HEK293 (cell line): ENCODE results near the gene KCNC2.

Experiments used
- TRIM28 ChIP-seq: IDR thresholded peaks from 2 replicates; pipeline ENCODE4 v1.6.1; 2011; ENCODE audit warnings: low read length, control low read depth, borderline replicate concordance
- ZBTB21 ChIP-seq: fragments of 450-650 bp; formaldehyde crosslinking; IDR thresholded peaks from 2 replicates; pipeline ENCODE4 v1.5.1; 2017; ENCODE audit warnings: missing biosample characterization, missing genetic modification characterization
- ZBTB8A ChIP-seq: fragments of 450-650 bp; formaldehyde crosslinking; IDR thresholded peaks from 2 replicates; pipeline ENCODE4 v1.5.1; 2016; ENCODE audit warnings: missing biosample characterization, missing genetic modification characterization
- ZNF423 ChIP-seq: fragments of 450-650 bp; formaldehyde crosslinking; IDR thresholded peaks from 2 replicates; pipeline ENCODE4 v1.5.1; 2016; ENCODE audit warnings: missing biosample characterization, missing genetic modification characterization
- ZNF768 ChIP-seq: fragments of 450-650 bp; formaldehyde crosslinking; IDR thresholded peaks from 2 replicates; pipeline ENCODE4 v1.5.1; 2018; ENCODE audit warnings: missing biosample characterization, mild to moderate bottlenecking, missing genetic modification characterization
- TF ChIP-seq, protein P1 (sequence below): fragments of 450-650 bp; formaldehyde crosslinking; IDR thresholded peaks from 2 replicates; pipeline ENCODE4 v1.5.1; 2016; ENCODE audit warnings: missing biosample characterization, missing genetic modification characterization

DNA sequence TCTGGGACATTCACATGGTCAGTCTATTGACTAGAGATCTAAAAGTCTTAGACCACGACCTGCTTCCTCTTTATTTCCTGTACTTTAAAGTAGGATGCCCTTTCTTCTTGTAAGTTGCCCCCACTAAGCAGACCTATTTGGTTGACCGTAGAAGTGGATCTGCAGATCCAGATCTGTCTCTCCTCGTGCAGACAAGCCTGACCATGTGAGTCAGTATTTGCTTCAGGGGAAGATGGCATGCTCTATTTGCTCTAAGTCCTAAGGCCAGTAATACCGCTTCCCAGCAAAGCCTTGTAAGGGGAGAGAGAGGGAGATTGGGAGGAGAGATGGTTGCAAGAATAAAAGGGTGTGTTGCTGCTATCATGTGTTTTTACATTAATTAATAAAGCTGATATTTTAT is 46.8 kb downstream of the KCNC2 start:
- TF ChIP-seq ZNF768 (tag by site-specific recombination) (no peak), ZBTB21 (tag by site-specific recombination) (no peak), ZNF423 (tag by site-specific recombination) (no peak), ZBTB8A (no peak), TRIM28 (no peak)
- TF ChIP-seq, protein P1, sequence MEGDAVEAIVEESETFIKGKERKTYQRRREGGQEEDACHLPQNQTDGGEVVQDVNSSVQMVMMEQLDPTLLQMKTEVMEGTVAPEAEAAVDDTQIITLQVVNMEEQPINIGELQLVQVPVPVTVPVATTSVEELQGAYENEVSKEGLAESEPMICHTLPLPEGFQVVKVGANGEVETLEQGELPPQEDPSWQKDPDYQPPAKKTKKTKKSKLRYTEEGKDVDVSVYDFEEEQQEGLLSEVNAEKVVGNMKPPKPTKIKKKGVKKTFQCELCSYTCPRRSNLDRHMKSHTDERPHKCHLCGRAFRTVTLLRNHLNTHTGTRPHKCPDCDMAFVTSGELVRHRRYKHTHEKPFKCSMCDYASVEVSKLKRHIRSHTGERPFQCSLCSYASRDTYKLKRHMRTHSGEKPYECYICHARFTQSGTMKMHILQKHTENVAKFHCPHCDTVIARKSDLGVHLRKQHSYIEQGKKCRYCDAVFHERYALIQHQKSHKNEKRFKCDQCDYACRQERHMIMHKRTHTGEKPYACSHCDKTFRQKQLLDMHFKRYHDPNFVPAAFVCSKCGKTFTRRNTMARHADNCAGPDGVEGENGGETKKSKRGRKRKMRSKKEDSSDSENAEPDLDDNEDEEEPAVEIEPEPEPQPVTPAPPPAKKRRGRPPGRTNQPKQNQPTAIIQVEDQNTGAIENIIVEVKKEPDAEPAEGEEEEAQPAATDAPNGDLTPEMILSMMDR (tag by site-specific recombination) = no peak
